HG03064 (cell line): ENCODE data around the gene HAP1.

Source experiments
- ATAC-seq: cut with Tn5 transposase; IDR thresholded peaks from one replicate; pipeline ENCODE4 v1.9.1; 2021; ENCODE audit warnings: low read depth; ENCODE audit not compliant: unreplicated experiment

Gene HAP1

DNA sequence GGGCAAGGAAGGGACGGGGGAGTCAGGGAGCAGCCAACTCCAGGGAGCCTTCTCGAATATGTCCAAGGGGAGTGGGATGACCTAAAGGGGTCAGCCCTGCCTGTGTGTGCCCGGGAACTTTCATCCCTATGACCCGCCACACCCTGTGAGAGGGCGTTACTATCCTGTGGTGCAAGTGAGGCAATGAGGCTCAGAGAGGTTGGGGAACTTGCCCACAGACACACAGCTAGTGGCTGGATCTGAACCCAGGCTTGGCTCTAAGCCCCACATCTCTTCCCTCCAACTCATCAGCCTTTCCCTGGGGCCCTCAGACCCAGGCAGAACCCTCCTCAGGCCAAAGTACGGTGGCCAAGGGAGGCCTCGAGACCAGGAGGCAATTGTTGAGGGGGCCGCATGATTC lies 28.9 kb upstream of the HAP1 start:
- ATAC-seq, result no peak

DNA sequence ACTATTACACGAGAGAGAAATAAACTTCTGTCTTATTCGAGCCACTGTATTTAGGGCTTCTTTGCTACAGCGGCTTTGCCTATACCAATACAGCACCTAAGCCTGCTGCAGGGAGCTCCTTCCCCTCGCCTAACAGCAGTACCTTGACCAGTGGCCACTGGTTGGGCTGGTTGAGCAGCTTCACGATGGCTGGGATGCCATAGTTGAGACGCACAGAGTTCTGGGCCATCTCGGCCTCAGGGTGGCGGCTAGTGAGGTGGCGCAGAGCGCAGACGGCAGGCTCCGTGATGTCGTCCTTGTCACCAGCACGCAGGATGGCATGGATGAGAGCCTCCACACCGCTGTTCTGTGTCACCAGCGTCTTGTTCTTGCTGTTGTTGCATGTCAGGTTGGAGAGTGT lies 28.4 kb upstream of the HAP1 start:
- ATAC-seq, result no peak

DNA sequence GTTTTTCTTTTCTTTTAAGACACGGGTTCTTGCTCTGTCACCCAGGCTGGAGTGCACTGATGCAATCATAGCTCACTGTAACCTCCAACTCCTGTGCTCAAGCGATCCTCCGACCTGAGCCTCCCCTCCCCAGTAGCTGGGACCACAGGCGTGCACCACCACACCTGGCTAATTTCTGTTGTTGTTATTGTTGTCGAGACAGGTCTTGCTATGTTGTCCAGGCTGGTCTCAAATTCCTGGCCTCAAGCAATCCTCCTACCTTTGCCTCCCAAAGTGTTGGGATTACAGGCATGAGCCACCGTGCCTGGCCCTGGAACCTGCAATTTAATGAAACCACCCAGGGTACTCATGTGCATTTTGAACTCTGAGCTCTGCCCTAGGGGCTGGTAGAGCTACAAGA lies 27.9 kb upstream of the HAP1 start:
- no peak for ATAC-seq

DNA sequence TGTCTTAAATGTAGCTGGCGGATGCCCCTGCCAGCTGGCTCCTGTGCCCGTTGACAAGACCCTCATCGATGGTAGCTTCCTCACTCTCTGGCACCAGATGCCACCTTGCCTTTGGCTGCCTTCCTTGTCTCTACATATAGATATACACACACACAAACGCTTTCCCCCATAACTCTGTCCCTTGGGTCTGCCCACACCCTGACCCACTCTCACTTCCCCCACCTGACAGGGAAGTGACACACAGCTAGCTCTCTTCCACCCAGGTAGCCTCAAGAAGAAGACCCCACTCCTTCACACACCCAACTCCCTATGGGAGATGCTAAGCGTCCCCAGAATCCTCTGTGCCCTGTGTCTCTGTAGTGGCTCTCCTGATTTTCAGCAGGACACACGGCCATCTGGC lies 26.4 kb upstream of the HAP1 start:
- no peak for ATAC-seq

DNA sequence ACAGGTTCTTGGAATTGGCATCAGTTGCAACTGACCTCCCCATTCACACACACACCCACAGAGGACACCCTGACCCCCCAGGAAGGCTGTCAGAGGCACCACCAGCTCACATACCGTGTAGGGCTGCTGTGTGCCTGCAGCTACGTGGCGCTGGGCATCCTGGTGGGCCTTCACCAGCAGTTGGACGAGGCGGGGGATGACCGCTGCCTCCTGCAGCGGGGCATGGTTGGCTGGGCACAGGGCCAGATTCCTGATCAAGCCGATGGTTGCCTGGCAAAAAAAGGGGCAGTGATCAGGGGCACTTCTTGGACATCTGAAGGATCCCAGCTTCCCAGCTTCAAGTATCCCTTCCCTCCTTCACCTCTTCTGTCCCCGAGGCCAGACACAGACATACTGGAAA lies 24.2 kb upstream of the HAP1 start:
- ATAC-seq, result no peak

DNA sequence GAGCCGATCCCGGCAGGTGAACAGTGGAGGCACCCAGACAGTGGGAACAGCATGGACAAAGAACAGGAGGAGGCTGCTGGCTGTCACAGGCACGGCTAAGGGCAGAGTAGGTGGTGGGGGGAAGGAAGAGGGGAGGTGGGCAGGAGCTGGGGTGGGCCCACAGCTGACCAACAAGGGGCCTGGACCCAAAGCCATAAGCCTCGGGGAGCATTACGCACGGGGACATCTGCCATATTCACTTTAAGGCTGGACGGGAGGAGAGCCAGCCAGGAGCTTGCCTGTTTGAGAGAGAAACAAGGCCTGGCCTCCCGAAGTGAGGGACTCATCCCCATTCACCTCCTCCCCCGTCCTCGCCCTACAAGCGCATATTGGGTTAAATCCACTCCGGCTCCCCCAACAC lies 19.6 kb upstream of the HAP1 start:
- no peak for ATAC-seq

DNA sequence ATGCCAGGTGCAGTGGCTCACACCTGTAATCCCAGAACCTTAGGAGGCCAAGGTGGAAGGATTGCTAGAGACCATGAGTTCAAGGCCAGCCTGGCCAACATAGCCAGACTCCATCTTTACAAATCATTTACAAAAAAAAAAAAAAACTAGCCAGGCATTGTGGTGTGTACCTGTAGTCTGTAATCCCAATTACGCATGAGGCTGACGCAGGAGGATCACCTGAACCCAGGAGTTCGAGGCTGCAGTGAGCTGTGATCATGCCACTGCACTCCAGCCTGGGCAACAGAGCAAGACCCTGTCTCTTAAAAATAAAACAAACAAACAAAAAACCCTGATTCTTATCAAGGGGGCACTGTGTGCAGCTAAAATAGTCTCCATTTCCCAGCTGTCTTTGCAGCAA lies 16.8 kb upstream of the HAP1 start:
- ATAC-seq, result no peak

DNA sequence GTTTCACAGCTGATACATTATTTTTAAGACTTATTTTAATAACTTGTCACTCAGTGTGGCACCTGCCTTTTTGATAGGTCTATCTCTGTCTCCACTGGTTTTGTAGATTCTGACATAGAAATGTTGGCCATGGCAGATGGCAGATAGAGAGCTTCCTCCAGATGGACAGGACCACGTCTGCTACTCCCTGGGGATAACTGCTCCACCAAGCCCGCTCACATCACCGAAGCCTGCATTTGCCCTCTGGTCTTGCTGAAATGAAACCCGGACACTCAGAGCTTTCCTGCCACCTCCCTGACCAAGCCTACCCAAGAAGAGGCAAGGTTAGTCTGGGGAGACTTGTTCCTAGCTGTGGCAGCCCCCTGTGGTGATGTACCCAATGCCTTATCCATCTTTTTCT lies 16.4 kb upstream of the HAP1 start:
- no peak for ATAC-seq

DNA sequence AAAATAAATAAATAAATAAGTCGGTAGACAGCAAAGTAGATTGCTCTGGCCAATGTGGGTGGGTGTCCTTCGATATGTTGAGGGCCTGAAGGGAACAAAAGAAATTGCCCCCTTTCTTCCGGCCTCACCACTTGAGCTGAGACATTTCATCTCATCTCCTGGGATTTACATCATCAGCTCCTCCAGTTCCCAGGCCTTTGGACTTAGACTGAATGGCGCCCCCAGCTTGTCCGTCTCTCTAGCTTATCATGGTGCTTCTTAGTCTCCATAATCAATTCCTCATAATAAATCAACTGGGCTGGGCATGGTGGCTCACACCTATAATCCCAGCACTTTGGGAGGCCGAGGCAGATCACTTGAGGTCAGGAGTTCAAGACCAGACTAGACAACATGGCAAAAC lies 13.8 kb upstream of the HAP1 start:
- no peak for ATAC-seq

DNA sequence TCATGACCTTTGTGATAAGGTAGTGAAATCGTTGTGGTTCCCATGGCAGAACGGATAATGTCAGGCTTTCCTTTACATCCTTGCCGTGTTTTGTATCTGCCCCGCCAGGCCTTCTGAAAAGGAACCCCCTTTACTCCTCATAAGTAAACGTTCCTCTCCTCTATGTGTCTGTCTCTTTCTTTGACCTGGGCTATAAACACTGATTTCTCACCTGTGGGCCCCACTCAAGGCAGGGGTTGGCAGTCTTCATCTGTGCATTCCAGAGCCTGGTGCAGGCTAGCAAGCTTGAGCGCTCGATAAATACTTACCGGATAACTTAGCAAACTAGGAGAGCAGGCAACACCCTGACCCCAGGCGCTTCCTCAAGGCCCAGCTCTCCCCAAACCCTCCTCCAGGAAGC lies 7.3 kb upstream of the HAP1 start:
- ATAC-seq, result no peak

DNA sequence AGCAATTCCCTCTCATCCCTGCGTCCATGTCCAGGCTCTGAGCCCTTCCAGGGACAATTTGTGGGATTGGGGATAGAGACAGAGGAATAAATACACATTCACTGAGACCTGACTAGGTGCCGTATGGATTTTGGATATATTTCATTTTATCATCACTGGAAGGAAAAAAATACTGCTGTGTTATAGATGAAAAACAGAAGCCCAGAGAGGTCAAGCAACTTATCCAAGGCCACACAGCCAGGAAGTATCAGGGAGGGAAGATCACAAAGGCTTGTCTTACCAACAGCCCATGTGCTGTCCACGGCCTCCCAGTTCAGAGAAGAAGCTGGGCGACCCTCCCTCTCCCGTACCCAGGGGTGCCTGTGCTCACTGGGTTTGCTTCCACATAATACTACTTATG lies 6.1 kb upstream of the HAP1 start:
- ATAC-seq, result no peak

DNA sequence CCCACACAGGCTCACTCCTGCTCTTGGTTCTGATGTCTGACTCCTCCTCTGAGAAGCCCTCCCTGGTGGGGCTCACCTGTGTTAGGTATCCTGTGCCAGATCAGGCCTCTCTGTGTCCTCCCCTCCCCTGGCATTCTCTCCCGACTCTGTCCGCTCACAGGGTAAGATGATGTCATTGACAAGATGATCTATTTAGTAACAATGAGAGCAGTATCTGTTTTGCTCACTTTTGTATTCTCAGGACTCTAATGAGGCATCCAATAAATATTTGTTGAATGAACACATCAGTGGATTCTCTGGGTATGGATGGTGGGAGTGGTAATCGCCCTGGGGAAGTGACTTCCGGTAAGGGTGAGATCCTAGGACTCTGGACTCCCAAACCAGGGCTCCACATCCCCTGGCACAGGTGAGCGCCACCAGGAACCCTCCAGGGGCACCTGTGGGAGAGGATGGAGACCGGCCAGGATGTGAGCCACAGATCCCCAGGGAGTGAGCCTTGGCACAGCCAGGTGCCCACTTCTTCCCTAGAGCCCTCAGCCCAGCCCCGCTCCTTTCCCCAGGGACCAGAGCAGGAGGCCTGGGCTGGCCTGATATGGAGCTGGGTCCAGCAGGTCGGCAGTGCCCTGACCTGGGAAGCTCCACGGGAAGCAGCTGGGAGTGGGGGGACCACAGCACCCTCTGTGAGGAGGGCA lies 5.4 kb upstream of the HAP1 start:
- no peak for ATAC-seq

DNA sequence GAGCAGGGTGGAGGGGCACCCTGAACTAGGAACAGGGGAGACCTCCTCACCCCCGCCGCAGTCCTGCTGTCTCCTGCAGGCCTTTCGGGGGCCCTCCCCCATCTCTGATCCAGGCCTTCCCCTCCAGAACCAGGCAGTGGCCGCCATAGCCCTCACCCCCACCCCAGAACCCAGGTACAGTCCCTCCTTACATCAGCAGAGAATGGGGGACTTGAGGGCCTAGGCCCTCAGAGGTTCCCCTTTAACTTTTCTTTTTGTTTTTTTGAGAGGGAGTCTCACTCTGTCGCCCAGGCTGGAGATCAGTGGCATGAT lies 4.3 kb upstream of the HAP1 start:
- no peak for ATAC-seq

DNA sequence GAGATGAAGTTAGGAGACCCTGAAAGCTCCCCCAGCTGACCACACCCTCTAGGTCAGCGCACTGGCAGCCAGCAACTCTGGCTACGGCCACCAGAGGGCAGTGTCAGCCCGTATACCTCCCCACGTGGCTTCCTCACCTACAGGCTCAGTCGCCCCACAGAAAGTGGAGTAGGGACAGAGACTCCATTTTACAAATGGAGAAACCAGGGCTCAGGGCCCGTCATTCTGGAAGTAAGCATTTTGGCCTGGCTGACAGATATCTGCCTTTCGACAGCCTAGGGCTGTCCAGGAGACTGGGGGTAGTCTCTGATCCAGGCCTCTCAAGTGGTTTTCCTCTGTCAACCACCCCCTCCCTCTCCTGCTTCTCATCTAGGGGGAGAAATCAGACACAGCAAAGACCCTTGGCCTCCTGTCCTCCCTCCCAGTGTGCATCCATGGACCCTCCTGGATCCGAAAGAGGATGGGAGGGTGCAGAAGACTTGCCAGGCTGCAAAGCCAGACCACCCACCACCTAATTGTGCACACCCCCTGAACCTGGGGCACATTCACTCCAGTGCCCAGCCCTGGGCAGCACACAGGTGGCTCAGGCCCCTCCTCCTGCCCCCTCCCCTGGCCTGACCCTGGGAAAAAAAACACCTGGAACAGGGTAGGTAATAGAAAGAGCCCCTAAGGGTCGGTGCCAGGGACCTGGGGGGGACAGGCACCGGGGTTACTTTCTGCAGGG lies 3.8 kb upstream of the HAP1 start:
- no peak for ATAC-seq

DNA sequence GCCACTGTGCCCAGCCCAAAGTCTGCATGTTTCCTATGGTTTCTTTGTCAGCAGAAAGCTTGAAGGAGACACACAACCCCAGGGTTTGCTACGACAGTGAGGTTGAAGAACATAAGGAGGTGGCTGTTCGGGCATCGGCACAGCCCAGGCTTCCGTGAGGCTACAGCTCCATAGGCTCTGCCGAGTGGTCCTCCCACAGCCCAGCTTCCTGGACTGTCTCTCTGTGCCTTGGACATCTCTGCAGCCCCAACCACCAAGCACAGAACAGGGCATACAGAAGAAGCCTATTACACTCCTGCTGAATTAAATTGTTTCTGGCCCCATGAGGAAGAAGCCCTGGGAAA lies 3.2 kb upstream of the HAP1 start:
- ATAC-seq, result no peak

DNA sequence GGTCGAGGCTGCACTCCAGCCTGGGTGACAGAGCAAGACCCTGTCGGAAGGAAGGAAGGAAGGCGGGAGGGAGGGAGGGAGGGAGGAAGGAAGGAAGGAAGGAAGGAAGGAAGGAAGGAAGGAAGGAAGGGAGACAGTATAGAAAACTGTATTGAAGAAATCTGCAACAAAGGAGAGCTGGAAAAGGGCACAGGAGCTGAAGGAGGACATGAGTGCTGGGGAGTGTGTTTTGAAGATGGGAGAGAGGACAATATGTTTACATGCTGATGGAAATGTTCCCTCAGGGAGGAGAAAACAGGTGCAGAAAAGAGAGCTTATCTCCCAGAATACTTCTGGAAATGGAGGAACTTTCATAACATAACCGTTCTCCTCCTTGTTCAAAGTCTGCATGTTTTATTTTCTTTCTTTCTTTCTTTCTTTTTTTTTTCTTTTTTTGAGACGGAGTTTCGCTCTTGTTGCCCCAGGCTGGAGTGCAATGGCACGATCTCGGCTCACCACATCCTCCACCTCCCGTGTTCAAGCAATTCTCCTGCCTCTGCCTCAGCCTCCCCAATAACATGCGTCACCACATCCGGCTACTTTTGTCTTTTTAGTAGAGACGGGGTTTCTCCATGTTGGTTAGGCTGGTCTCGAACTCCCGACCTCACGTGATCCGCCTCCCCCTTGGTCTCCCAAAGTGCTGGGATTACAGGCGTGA lies 2.7 kb upstream of the HAP1 start:
- no peak for ATAC-seq

DNA sequence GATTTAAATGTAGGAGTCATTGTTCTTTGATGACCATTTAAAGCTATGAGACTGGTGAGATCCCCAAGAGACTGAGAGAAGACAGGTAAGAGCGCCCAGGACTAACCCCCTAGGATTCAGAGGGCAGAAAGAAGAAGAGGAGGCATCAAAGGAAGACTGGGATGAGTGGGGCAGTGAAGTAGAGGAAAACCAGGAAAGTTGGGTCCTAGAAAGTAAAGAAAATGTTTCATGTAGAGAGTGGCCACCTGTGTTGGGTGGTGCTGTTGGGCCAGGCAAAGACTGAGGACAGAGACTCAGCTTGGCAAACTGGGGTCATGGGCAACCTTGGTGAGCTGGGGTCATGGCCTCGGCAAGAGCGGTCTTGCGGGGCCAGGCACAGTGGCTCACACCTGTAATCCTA lies 1.3 kb upstream of the HAP1 start:
- no peak for ATAC-seq

DNA sequence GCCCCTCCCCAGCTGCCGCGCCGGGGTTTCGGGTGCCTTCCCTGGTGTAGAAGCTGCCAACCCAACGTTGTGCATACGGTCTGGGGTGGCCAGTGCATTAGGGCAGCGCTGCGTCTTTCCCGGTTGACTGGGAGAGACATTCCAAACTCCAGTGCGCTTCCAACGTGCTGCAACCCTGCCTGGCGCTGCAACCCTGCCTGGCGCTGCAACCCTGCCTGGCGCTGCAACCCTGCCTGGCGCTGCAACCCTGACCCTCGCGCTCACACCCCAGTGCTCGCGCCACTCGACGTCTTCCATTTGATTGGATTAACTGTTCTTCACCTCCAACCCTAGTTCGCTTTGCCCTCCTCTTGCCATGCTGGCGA lies 488 bp upstream of the HAP1 start:
- ATAC-seq, result no peak

DNA sequence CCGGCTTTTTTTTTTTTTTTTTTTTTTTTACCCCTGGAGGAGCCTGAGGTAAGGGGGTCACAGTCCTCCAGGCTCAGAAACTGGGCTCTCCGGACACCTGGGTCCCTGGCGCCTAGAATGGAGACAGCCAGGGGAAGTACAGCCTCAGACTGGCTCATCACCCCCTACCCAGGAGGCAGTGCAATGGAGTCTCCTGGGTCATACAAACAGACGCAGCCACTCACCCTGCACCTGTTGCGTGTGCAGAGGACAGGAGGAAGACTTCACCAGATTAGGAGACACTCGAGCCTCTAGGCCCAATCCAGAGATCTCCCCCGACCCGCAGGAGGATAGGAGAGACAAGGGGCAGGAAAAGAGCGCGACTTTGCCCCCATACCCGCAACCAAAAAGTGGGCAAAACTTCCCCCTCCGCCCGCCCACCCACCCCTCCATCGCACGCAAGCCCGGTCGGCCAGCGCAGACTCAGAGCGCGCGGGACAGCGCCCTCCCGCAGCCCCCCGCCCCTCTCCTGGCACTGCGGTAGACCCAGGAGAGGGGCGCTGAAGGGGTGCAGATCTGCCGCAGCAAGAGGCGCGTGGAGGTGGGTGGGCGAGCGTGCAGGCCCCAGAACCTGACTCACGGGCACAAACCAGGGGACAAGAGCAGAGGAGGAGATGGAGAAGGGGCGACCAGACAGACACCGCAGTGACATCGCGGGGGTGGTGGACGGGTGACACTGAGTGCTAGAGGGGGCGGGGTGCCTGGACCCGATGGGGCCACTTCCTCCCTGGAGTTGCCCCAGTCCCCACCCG lies 900 bp downstream of the HAP1 start:
- no peak for ATAC-seq

DNA sequence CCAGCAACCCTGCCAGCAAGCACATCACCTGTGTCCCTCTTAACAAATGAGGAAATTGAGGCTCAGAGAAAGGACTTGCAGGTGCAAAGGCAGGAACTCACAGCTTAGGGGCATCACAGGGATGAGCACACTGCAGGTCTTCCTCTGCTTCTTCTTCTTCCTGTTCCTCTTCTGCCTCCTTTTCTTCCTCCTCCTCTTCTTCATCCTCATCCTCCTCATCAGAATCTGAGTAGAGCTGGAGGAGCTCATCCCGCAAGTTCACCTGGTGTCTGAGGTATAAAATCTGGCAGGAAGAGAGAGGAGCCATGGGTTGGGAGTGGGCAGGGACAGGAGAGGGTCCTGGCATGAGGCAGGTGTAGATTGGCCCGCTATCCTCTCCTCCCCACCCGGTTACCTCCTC lies 2.6 kb downstream of the HAP1 start:
- ATAC-seq, result no peak

DNA sequence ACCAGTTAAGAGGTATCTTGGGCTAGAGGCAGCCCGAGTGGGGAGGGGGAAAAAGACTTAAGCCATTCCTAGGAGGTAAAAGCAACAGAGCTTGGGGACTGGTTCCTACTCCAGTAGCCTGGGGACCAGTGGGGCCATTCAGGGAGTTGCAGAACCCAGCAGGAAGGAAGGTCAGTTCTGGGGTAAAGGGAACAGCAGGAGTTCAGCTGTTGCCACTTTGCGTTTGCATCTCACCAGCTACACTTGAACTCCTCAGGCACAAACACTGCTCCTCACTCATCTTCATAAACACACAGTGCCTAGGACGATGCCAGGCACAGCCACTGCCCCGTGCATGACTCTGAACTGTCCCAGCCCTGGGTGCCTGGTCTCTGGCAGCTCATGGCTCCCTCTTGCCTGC lies 4.0 kb downstream of the HAP1 start:
- no peak for ATAC-seq

DNA sequence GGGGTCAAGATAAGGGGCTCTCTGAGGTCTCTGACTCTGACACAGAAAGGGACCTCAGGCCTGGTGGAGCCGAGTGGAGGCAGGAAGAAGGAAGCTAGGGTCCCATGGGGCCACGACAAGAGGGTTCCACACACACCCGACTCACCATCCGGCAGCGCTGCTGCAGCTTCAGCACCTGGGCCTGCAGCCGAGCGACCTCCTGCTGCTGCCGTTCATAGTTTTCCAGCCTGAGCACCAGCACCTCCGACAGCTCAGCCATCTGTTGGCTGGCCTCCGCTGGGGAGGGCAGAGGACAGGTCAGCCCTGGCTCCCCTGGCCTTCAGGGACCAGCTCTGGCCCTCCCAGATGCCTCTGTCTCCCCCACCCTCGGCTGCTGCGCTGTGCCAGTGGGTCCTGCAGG lies 6.4 kb downstream of the HAP1 start:
- no peak for ATAC-seq
